OCI-LY7 (cell line): ENCODE measurements around the gene TMEM200B.

Experiments used
- EZH2phosphoT487 ChIP-seq: fragments of 200-600 bp; sonication (generic); IDR thresholded peaks from 2 replicates; pipeline ENCODE4 v1.6.1; 2018; ENCODE audit warnings: low read depth, borderline replicate concordance, mild to moderate bottlenecking, mixed run types, antibody characterized with exemption, low read length, moderate library complexity, mixed read lengths
- TF ChIP-seq, protein P1 (sequence below): fragments of 200-600 bp; sonication (generic); conservative IDR thresholded peaks from 2 replicates; pipeline ENCODE4 v1.5.1; 2014; ENCODE audit warnings: mild to moderate bottlenecking, antibody characterized with exemption, low read length, moderate library complexity, mixed read lengths

DNA sequence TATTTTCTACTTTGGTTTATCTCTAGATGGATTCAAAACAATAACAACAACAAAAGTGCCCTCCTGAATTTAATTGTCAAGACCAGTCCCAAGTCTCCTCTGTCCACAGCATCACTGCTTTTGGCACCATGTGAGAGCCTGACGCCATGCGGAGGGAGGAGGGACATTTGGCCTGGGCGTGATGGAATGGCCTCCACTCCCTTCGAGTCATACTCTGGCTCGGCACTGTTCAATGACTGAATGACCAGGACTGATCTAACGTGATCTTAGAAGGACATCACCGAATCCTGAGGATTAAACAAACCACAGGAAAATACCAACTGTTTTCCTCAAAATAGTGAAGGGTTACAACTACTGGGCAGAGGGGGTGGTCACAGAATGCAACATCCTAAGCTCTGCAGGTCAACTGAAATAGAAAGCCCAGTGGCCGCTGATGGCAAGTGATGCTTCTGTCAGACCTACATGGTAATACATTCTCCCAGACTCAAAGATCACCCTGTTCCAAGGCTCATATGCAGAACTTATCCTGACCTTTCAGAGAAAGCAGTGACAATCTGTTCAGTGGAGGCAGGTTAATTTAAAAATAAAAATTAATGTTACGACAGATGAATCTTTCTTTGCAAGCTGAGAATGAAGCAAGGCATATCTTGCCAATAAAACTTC is 38.9 kb upstream of the TMEM200B start:
- TF ChIP-seq, protein P1, sequence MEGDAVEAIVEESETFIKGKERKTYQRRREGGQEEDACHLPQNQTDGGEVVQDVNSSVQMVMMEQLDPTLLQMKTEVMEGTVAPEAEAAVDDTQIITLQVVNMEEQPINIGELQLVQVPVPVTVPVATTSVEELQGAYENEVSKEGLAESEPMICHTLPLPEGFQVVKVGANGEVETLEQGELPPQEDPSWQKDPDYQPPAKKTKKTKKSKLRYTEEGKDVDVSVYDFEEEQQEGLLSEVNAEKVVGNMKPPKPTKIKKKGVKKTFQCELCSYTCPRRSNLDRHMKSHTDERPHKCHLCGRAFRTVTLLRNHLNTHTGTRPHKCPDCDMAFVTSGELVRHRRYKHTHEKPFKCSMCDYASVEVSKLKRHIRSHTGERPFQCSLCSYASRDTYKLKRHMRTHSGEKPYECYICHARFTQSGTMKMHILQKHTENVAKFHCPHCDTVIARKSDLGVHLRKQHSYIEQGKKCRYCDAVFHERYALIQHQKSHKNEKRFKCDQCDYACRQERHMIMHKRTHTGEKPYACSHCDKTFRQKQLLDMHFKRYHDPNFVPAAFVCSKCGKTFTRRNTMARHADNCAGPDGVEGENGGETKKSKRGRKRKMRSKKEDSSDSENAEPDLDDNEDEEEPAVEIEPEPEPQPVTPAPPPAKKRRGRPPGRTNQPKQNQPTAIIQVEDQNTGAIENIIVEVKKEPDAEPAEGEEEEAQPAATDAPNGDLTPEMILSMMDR, result no peak
- no peak for TF ChIP-seq EZH2phosphoT487
